Mesothelial cell of epicardium (in vitro differentiated cells): ENCODE results near the gene HEXA. TPM values are rescaled to one million over a fixed set of nuclear protein-coding genes. Genes with fewer than 3 reads are reported as not detected.
"Not testable (repeated sequence)": the region's sequence is repeated elsewhere in the genome, so short reads cannot be mapped to it uniquely, and the experiment has no call there.

ENCODE experiments used
- DNase-seq, 2 experiments: peaks; one replicate each; pipeline ENCODE4 v3.0.0; 2021; ENCODE audit warnings: low spot score in 2 of 2; ENCODE audit not compliant: unreplicated experiment in 2 of 2
- H3K27ac Mint-ChIP-seq: 2 replicates; pipeline ENCODE4 v1.8.0; 2021; ENCODE audit warnings: mixed read lengths
- H3K27me3 Mint-ChIP-seq: 2 replicates; pipeline ENCODE4 v1.8.0; 2021; ENCODE audit warnings: low read depth, mixed read lengths
- H3K36me3 Mint-ChIP-seq: 2 replicates; pipeline ENCODE4 v1.8.0; 2021; ENCODE audit warnings: mixed read lengths
- H3K4me1 Mint-ChIP-seq: 2 replicates; pipeline ENCODE4 v1.8.0; 2021; ENCODE audit warnings: mixed read lengths
- H3K4me3 Mint-ChIP-seq: 2 replicates; pipeline ENCODE4 v1.8.0; 2021; ENCODE audit warnings: mild to moderate bottlenecking, moderate library complexity, mixed read lengths
- H3K9me3 Mint-ChIP-seq: 2 replicates; pipeline ENCODE4 v1.8.0; 2021; ENCODE audit warnings: mixed read lengths
- CTCF ChIP-seq: fragments of 200-600 bp; sonication (generic); IDR thresholded peaks from one replicate; pipeline ENCODE4 v1.5.0; 2021; ENCODE audit warnings: antibody characterized with exemption; ENCODE audit not compliant: unreplicated experiment
- total RNA-seq: library from RNA; stranded (reverse); gene quantifications from 3 replicates; pipeline ENCODE4 v1.2.1, GENCODE V29; 2021

HEXA gene
- total RNA-seq: 91.5 to 98.6 TPM (median 98.4 TPM) in 3 replicates

- H3K4me1 Mint-ChIP-seq: peaks cover 33% of the 10 kb centered on the region
- DNase-seq: peak; percentile 93 to 100
- H3K36me3 Mint-ChIP-seq: no peaks in the 10 kb centered on the region
- peak within 1 kb of the TSS; percentile 85 for H3K4me3 Mint-ChIP-seq
- peaks cover 10% of the 10 kb centered on the region for H3K27me3 Mint-ChIP-seq
- TF ChIP-seq CTCF: no peak
- no peaks in the 10 kb centered on the region for H3K9me3 Mint-ChIP-seq
- H3K27ac Mint-ChIP-seq: peak within 1 kb of the TSS; percentile 95
Observed at GRCh38 chr15:72375846-72376581, at the start of gene HEXA. Gene HEXA (minus strand): TSS chr15:72376014. CDS start chr15:72375972, 42 bp downstream.

- no peak overlapping the region for H3K27ac Mint-ChIP-seq
- TF ChIP-seq CTCF: no peak
Observed at GRCh38 chr15:72423256-72423655, 47.4 kb upstream of the HEXA start.

GRCh38 chr15:72421484-72421883 is 45.7 kb upstream of the HEXA start:
- no peak for DNase-seq
- peaks cover 16% of the 10 kb centered on the region for H3K9me3 Mint-ChIP-seq
- H3K27ac Mint-ChIP-seq: no peak overlapping the region
- TF ChIP-seq CTCF: no peak
- H3K27me3 Mint-ChIP-seq: peaks cover 20% of the 10 kb centered on the region
- peaks cover 2% of the 10 kb centered on the region for H3K36me3 Mint-ChIP-seq
- H3K4me1 Mint-ChIP-seq: no peaks in the 10 kb centered on the region
- no peak overlapping the region for H3K4me3 Mint-ChIP-seq

More at GRCh38 chr15:72423256-72423655, 47.4 kb upstream of the HEXA start:
- Mint-ChIP-seq H3K9me3 (peaks cover 28% of the 10 kb centered on the region), H3K27me3 (peaks cover 11% of the 10 kb centered on the region), H3K36me3 (peaks cover 2% of the 10 kb centered on the region), H3K4me1 (no peaks in the 10 kb centered on the region), H3K4me3 (no peak overlapping the region)
- DNase-seq: no peak

- no peak for TF ChIP-seq CTCF
- no peak for DNase-seq
- Mint-ChIP-seq H3K9me3 (peaks cover 10% of the 10 kb centered on the region), H3K4me1 (no peaks in the 10 kb centered on the region), H3K27ac (no peak overlapping the region), H3K36me3 (peaks cover 2% of the 10 kb centered on the region), H3K27me3 (peaks cover 21% of the 10 kb centered on the region), H3K4me3 (no peak overlapping the region)
Observed at GRCh38 chr15:72420576-72420975, 44.8 kb upstream of the HEXA start.

GRCh38 chr15:72419768-72420167 is 44.0 kb upstream of the HEXA start:
- H3K27ac Mint-ChIP-seq, H3K4me3 Mint-ChIP-seq, H3K4me1 Mint-ChIP-seq, DNase-seq, H3K9me3 Mint-ChIP-seq, H3K36me3 Mint-ChIP-seq: not testable (repeated sequence)
- H3K27me3 Mint-ChIP-seq: peaks cover 21% of the 10 kb centered on the region

GRCh38 chr15:72415304-72415703 is 39.5 kb upstream of the HEXA start:
- TF ChIP-seq CTCF: no peak
- DNase-seq: no peak
- H3K36me3 Mint-ChIP-seq: no peaks in the 10 kb centered on the region
- H3K27ac Mint-ChIP-seq: no peak overlapping the region
- peaks cover 29% of the 10 kb centered on the region for H3K27me3 Mint-ChIP-seq
- H3K4me1 Mint-ChIP-seq: no peaks in the 10 kb centered on the region
- no peak overlapping the region for H3K4me3 Mint-ChIP-seq
- no peaks in the 10 kb centered on the region for H3K9me3 Mint-ChIP-seq

- not testable (repeated sequence) for H3K27ac Mint-ChIP-seq, H3K4me1 Mint-ChIP-seq, H3K4me3 Mint-ChIP-seq, H3K36me3 Mint-ChIP-seq, DNase-seq, H3K9me3 Mint-ChIP-seq
- H3K27me3 Mint-ChIP-seq: peaks cover 40% of the 10 kb centered on the region
Observed at GRCh38 chr15:72413337-72413736, 37.5 kb upstream of the HEXA start.
